Mammary epithelial cell (primary cell): Measurements from ENCODE around the gene NAA10.

Source experiments
- EZH2 ChIP-seq: IDR thresholded peaks from 2 replicates; pipeline ENCODE4 v1.6.1; 2012; ENCODE audit warnings: low read length, inconsistent platforms, borderline replicate concordance
- TF ChIP-seq, protein P1 (sequence below), 2 donors: IDR thresholded peaks in 1 of 2; conservative IDR thresholded peaks in 1 of 2; 2 replicates each; pipeline ENCODE4 v1.5.1; 2011 to 2012; ENCODE audit warnings: inconsistent platforms in 2 of 2, low read length in 2 of 2, mild to moderate bottlenecking in 2 of 2, control low read depth in 1 of 2, low read depth in 1 of 2; ENCODE audit not compliant: insufficient read depth in 1 of 2; ENCODE audit errors: extremely low read depth in 1 of 2

DNA sequence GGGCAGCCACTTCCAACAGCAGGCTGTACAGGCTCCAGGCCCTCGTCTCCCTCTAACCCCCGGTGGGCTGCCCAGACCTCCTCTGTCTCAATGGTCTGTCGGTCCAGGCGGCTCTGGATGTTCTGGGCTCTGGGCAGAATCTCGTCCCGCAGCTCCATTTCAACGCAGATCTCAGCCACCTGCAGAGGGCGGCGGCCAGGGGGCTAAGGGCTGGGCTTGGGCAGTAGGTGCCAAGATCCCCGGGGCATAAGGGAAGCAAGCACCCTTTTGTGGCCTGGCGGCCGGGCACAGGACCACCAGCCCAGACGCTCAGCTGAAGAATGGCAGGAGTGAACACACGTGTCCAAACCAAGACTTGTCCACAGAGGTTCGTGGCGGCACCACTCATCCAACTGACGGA lies 21.1 kb downstream of the NAA10 start:
- TF ChIP-seq, protein P1, sequence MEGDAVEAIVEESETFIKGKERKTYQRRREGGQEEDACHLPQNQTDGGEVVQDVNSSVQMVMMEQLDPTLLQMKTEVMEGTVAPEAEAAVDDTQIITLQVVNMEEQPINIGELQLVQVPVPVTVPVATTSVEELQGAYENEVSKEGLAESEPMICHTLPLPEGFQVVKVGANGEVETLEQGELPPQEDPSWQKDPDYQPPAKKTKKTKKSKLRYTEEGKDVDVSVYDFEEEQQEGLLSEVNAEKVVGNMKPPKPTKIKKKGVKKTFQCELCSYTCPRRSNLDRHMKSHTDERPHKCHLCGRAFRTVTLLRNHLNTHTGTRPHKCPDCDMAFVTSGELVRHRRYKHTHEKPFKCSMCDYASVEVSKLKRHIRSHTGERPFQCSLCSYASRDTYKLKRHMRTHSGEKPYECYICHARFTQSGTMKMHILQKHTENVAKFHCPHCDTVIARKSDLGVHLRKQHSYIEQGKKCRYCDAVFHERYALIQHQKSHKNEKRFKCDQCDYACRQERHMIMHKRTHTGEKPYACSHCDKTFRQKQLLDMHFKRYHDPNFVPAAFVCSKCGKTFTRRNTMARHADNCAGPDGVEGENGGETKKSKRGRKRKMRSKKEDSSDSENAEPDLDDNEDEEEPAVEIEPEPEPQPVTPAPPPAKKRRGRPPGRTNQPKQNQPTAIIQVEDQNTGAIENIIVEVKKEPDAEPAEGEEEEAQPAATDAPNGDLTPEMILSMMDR (conservative IDR thresholded peaks at IDR 0.05 in 1 of 2, IDR thresholded peaks at IDR 0.05 in 1 of 2; ENCODE audit: extremely low read depth in 1 of 2, insufficient read depth in 1 of 2, low read depth in 1 of 2, low read length in 2 of 2): no peak
- TF ChIP-seq EZH2: no peak
